ENCODE data around the gene POMT1.

DNA sequence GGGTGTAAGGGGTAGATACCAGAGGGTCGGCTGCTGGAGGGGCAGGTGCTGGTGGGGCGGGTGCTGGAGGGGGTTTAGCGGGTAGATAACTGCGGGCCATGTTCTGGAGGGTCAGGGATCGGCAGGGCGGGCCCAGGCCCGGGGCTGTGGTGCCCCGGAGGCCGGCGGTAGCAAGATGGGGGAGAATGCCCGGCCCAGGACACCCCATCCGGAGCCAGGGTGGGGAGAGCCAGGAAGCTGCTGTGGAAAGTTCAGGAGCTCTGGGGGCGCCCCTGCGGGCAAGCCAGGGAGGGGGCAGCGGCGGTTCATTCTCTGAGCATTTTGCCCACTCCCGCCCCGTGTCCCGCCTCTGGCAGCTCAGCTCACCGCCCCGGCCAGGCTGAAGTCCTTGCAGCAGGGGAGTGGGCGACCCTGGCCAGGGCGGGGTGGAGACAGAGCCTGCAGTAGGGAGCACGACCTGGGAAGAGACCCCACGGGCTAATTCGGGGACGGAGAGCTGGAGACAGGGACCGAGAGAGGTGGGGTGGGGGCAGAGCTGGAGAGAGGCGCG, 43.1 kb downstream of the POMT1 start:
- TF ChIP-seq, protein P1, sequence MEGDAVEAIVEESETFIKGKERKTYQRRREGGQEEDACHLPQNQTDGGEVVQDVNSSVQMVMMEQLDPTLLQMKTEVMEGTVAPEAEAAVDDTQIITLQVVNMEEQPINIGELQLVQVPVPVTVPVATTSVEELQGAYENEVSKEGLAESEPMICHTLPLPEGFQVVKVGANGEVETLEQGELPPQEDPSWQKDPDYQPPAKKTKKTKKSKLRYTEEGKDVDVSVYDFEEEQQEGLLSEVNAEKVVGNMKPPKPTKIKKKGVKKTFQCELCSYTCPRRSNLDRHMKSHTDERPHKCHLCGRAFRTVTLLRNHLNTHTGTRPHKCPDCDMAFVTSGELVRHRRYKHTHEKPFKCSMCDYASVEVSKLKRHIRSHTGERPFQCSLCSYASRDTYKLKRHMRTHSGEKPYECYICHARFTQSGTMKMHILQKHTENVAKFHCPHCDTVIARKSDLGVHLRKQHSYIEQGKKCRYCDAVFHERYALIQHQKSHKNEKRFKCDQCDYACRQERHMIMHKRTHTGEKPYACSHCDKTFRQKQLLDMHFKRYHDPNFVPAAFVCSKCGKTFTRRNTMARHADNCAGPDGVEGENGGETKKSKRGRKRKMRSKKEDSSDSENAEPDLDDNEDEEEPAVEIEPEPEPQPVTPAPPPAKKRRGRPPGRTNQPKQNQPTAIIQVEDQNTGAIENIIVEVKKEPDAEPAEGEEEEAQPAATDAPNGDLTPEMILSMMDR (tag by site-specific recombination; IDR thresholded peaks at IDR 0.05) = no peak
- TF ChIP-seq ZNF211 (tag by site-specific recombination; IDR thresholded peaks at IDR 0.05; ENCODE audit: low read depth) (no peak), KLF16 (tag by site-specific recombination; IDR thresholded peaks at IDR 0.05) (no peak), ZBTB26 (tag by site-specific recombination; optimal IDR thresholded peaks at IDR 0.05) (no peak), TCF7L2 (IDR thresholded peaks at IDR 0.05; ENCODE audit: borderline replicate concordance, low read depth, low read length) (no peak), ZNF423 (tag by site-specific recombination; IDR thresholded peaks at IDR 0.05) (no peak), ZBTB11 (tag by site-specific recombination; conservative IDR thresholded peaks at IDR 0.05; ENCODE audit: low read depth) (no peak)
- TF ChIP-seq, protein P2, sequence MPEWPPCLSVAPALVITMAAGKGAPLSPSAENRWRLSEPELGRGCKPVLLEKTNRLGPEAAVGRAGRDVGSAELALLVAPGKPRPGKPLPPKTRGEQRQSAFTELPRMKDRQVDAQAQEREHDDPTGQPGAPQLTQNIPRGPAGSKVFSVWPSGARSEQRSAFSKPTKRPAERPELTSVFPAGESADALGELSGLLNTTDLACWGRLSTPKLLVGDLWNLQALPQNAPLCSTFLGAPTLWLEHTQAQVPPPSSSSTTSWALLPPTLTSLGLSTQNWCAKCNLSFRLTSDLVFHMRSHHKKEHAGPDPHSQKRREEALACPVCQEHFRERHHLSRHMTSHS (tag by site-specific recombination; IDR thresholded peaks at IDR 0.05) = no peak
- TF ChIP-seq, protein P3, sequence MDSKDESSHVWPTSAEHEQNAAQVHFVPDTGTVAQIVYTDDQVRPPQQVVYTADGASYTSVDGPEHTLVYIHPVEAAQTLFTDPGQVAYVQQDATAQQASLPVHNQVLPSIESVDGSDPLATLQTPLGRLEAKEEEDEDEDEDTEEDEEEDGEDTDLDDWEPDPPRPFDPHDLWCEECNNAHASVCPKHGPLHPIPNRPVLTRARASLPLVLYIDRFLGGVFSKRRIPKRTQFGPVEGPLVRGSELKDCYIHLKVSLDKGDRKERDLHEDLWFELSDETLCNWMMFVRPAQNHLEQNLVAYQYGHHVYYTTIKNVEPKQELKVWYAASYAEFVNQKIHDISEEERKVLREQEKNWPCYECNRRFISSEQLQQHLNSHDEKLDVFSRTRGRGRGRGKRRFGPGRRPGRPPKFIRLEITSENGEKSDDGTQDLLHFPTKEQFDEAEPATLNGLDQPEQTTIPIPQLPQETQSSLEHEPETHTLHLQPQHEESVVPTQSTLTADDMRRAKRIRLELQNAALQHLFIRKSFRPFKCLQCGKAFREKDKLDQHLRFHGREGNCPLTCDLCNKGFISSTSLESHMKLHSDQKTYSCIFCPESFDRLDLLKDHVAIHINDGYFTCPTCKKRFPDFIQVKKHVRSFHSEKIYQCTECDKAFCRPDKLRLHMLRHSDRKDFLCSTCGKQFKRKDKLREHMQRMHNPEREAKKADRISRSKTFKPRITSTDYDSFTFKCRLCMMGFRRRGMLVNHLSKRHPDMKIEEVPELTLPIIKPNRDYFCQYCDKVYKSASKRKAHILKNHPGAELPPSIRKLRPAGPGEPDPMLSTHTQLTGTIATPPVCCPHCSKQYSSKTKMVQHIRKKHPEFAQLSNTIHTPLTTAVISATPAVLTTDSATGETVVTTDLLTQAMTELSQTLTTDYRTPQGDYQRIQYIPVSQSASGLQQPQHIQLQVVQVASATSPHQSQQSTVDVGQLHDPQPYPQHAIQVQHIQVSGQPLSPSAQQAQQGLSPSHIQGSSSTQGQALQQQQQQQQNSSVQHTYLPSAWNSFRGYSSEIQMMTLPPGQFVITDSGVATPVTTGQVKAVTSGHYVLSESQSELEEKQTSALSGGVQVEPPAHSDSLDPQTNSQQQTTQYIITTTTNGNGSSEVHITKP (tag by site-specific recombination; IDR thresholded peaks at IDR 0.05) = no peak
